ENCODE measurements around the gene KCNE1. TPM values are rescaled to one million over a fixed set of nuclear protein-coding genes. Genes with fewer than 3 reads are reported as not detected.

The KCNE1 gene
- total and polyA plus RNA-seq, 2 of the 4 experiments (the other 2 are of a cell fraction) = 0.46 to 0.90 TPM

GRCh38 chr21:34543017-34543416 lies 31.0 kb upstream of the KCNE1 start:
- no peak overlapping the region for H3K4me3 ChIP-seq (ENCODE audit: insufficient read depth, low read depth, low read length)
- no peaks in the 10 kb centered on the region for H4K20me1 ChIP-seq (ENCODE audit: insufficient read depth, low read length)
- DNase-seq (no peak), ATAC-seq (ENCODE audit: low read depth) (no peak)
- BruUV-seq (replicated peaks) = no TSS peak
- no peak overlapping the region for H3K27ac ChIP-seq (ENCODE audit: insufficient read depth, low read length)
- H2AK5ac ChIP-seq (ENCODE audit: low read depth, low read length) = peak overlapping the region; percentile 72
- no peak overlapping the region for H3K18ac ChIP-seq (ENCODE audit: low read depth, low read length)
- peak overlapping the region; percentile 100; the same call in 1 of the 2 replicates for H2BK20ac ChIP-seq (ENCODE audit: low read depth, low read length)
- no peak overlapping the region for H3K56ac ChIP-seq (ENCODE audit: extremely low read depth, insufficient read depth, low read length)
- H3K79me1 ChIP-seq (ENCODE audit: low read depth in 1 of 2, low read length in 2 of 2) = peaks cover 12 to 56% of the 10 kb centered on the region in 2 experiments
- H2BK120ac ChIP-seq (ENCODE audit: low read depth, low read length) = peak overlapping the region; percentile 100; the same call in 1 of the 2 replicates
- H3K4me2 ChIP-seq (ENCODE audit: low read depth, low read length) = no peak overlapping the region
- H4K91ac ChIP-seq (ENCODE audit: insufficient read depth, low read depth, low read length) = peak overlapping the region; percentile 65; the same call in 1 of the 2 replicates
- in situ Hi-C loops (cut with MboI; ENCODE audit: low sequenced_read_pairs) (no loop called here), intact Hi-C loops (cut with micrococcal nuclease) (no loop called here), dilution Hi-C loops (cut with HindIII; ENCODE audit: low sequenced_read_pairs, unreplicated experiment) (no loop called here)
- H3K9me3 ChIP-seq (ENCODE audit: control insufficient read depth, insufficient read depth, low read length) = no peaks in the 10 kb centered on the region
- H3K4ac ChIP-seq (ENCODE audit: low read depth, low read length) = peak overlapping the region; percentile 100
- H3K27me3 ChIP-seq (ENCODE audit: control insufficient read depth, insufficient read depth, low read length) = no peaks in the 10 kb centered on the region
- H2BK5ac ChIP-seq (ENCODE audit: low read depth, low read length, poor library complexity, severe bottlenecking) = no peak overlapping the region
- no peaks in the 10 kb centered on the region for H3K36me3 ChIP-seq (ENCODE audit: control insufficient read depth, insufficient read depth, low read length)
- no peak overlapping the region; a peak in 1 of 4 replicates for H4K8ac ChIP-seq (ENCODE audit: low read depth in 2 of 2, low read length in 2 of 2)
- TF ChIP-seq MXI1 (IDR thresholded peaks at IDR 0.05; ENCODE audit: borderline replicate concordance, low read depth, low read length) = no peak
- no peak for TF ChIP-seq BHLHE40 (IDR thresholded peaks at IDR 0.05; ENCODE audit: low read depth, low read length)
- TF ChIP-seq MAZ (IDR thresholded peaks at IDR 0.05; ENCODE audit: borderline replicate concordance, low read depth, low read length) = no peak
- no peak for TF ChIP-seq ELK1 (IDR thresholded peaks at IDR 0.05; ENCODE audit: borderline replicate concordance, low read depth, low read length)
- no peak for TF ChIP-seq MAFK (IDR thresholded peaks at IDR 0.05; ENCODE audit: low read depth, low read length)
- no peak for TF ChIP-seq NFE2L2 (IDR thresholded peaks at IDR 0.05; ENCODE audit: low read depth, low read length)
- TF ChIP-seq CHD1 (IDR thresholded peaks at IDR 0.05; ENCODE audit: low read depth, low read length) = no peak
- TF ChIP-seq RFX5 (IDR thresholded peaks at IDR 0.05; ENCODE audit: low read depth, low read length) = no peak
- no peak for TF ChIP-seq POLR2A (IDR thresholded peaks at IDR 0.05; ENCODE audit: low read depth, low read length)
- no peak for TF ChIP-seq RAD21 (IDR thresholded peaks at IDR 0.05; ENCODE audit: low read length)
- no peak for TF ChIP-seq CTCF (conservative IDR thresholded peaks at IDR 0.05; ENCODE audit: low read depth, low read length)
- TF ChIP-seq RCOR1 (IDR thresholded peaks at IDR 0.05; ENCODE audit: insufficient replicate concordance, low read length) = no peak
- no peak for TF ChIP-seq FOS (IDR thresholded peaks at IDR 0.05; ENCODE audit: low read depth, low read length)
- TF ChIP-seq CEBPB (IDR thresholded peaks at IDR 0.05; ENCODE audit: low read depth, low read length) = no peak
- peak overlapping the region; percentile 98; the same call in 2 of the 3 replicates for H2BK15ac ChIP-seq (ENCODE audit: low read depth, low read length)
- no peak overlapping the region for H4K5ac ChIP-seq (ENCODE audit: low read depth, low read length)
- H2AFZ ChIP-seq (replicated peaks; ENCODE audit: low read length, poor library complexity) = peak overlapping the region; percentile 16
- H3K23ac ChIP-seq (ENCODE audit: low read depth, low read length) = no peak overlapping the region
- H3K9ac ChIP-seq (ENCODE audit: low read depth, low read length) = no peak overlapping the region
- CTCF ChIA-PET = interaction anchor here (0.9 to 1.1 kb wide), 2 partner anchors 15 to 20 kb away, joined by 3 read pairs; no protein-coding TSS in a partner anchor
- H3K9me1 ChIP-seq (ENCODE audit: insufficient read depth, low read length) = peaks cover 16% of the 10 kb centered on the region; the same call in 1 of the 2 replicates
- H3K14ac ChIP-seq (replicated peaks; ENCODE audit: low read depth, low read length) = no peak overlapping the region
- H2AK9ac ChIP-seq (replicated peaks; ENCODE audit: low read depth, low read length, poor library complexity) = no peak overlapping the region
- 87% methylated on average over 3 of the region's 3 CpGs; no CpG with 5 or more reads in 1 of the 2 experiments for WGBS, 2 experiments (ENCODE audit: extremely low coverage in 2 of 2, insufficient read length in 1 of 2)
- H3K4me1 ChIP-seq (ENCODE audit: control insufficient read depth, insufficient read depth, low read length) = peaks cover 15% of the 10 kb centered on the region
- POLR2A ChIA-PET (ENCODE audit: unreplicated experiment) = no interaction called here
